HG02943 (cell line): Measurements from ENCODE around the gene SBK2.
"Not testable (repeated sequence)": the region's sequence is repeated elsewhere in the genome, so short reads cannot be mapped to it uniquely, and the experiment has no call there.

Experiments used
- ATAC-seq: cut with Tn5 transposase; IDR thresholded peaks from one replicate; pipeline ENCODE4 v1.9.1; 2021; ENCODE audit warnings: mild to moderate bottlenecking, low read depth, moderate library complexity; ENCODE audit not compliant: unreplicated experiment

The SBK2 gene

DNA sequence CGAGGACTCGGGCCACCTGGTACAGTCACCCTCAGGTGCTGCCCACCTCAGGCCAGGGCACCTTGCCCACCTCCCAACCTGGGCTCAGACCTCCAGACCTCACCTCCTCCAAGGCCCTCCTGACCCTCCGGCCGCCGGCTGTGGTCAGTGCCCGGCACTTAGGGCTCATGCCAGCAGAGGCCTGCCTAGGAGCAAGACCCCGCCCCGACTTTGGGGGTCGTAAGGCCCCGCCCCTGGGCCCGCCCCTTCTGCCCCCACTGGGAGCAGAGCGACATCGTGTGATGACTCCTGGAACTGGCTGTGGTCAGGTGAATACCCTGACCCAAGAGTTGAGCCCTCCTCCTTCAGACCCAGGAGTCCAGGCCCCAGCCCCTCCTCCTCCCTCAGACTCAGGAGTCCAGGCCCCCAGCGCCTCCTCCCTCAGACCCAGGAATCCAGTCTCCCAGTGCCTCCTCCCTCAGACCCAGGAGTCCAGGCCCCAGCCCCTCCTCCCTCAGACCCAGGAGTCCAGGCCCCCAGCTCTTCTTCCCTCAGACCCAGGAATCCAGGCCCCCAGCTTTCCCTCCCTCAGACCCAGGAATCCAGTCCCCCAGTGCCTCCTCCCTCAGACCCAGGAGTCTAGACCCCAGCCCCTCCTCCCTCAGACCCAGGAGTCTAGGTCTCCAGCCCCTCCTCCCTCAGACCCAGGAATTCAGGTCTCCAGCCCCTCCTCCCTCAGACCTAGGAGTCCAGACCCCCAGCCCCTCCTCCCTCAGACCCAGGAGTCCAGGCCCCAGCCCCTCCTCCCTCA, at the start of gene SBK2:
Gene SBK2, minus strand, starts transcription at position 183 of the 790 bp plus-strand sequence. CDS start 839 bp downstream, outside the sequence.
- ATAC-seq, result no peak

DNA sequence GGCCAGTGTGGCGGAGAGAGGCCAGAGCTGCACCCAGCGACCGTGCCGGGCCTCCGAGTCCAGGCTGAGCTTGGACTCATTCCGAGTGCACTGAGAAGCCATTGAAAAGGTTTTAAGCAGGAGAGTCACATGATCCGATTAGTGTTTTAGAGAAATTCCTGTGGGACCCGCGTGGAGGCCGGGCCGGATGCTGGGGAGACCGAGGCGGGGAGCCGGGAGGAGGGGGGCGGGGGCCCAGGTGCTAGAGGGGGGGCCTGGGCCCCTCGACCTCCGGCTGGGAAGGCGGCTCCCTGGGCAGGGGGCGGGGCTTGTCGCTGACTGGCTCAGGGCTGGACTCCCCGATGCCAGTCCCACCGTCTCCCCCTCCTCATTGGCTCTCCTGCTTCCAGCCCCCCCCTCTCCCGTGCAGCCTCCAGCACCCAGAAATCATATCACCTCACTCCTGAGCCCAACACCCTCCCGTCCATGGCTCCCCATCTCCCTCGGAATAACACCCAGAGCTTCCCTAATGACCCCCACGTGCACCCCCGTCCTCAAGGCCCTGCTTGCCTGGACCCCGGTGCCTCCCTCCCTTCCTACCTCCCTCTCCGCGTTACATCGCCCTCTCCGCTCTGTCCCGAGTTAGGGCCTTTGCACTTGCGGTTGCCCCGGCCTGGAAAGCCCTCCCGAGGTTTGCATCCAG, 48.9 kb upstream of the SBK2 start:
- ATAC-seq, result no peak

- ATAC-seq, result no peak
These were observed 47.9 kb upstream of the SBK2 start for GRCh38 chr19:55584871-55585270.

- ATAC-seq, result not testable (repeated sequence)
These were observed 47.0 kb upstream of the SBK2 start for GRCh38 chr19:55583897-55584296.

GRCh38 chr19:55582284-55582683, 45.4 kb upstream of the SBK2 start:
- ATAC-seq, result not testable (repeated sequence)

DNA sequence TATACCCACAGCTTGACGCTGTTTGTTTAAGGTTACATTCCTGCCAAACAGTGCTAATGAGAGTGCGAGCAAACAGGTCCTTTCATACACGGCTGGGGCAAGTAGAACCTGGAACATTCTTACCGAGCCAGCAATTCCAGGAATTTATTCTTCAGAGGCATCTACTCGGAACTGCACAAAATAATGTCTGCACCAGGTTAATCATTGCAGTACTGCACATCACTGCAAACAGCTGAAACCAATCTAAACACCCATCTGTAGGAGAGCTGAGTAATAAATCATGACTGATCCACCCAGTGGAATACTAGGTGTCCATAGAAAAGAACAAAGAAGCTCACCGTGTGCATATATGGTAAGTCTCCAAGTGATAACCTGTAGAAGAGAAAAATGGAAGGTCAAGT, 44.9 kb upstream of the SBK2 start:
- ATAC-seq, result no peak

GRCh38 chr19:55581145-55581822, 44.4 kb upstream of the SBK2 start:
- ATAC-seq, result no peak

- ATAC-seq, result no peak
These were observed 43.8 kb upstream of the SBK2 start, which contains the start of gene ZNF579 for GRCh38 chr19:55580628-55581144. Gene ZNF579 (minus strand): TSS chr19:55580848. CDS start chr19:55579639, 1,209 bp downstream.

DNA sequence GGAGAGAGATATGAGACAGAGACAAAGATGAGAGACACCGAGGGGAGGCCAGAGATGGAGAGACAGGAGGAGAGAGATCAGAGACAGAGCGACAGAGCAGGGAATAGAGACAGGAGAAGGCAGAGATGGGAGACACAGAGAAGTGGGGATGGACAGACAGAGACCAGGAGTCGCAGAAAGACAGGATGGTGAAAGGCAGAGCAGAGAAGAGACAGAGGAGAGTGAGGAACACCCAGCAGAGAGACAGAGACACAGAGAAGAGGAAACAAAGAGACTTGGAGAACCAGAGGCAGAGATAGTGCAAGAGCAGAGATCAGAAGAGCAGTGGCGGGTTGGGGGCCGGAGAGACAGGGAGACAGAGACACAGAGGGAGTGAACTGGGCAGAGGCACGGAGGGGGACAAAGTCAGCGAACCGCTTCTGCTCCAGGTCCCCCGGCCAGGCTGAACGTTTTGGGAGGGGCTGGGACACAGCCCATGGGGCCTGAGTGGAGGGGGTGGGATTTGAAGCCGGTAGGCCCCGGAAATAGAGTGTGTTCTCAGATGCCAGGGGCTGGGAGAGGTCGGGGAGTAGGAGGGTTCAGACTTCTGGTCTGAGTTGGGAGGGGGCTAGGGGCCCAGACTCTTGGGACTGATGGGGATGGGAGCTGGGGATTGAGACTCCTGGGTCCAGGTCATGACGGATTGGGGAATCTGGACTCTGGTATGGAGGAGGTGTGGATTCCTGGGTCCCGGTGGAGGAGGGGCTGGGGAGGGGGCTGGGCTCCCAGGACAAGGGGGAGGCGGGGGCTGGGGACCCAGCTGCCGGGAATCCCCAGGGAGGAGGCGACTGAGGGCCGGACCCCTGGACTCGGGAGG, 43.1 kb upstream of the SBK2 start:
- no peak for ATAC-seq

- no peak for ATAC-seq
These were observed 42.1 kb upstream of the SBK2 start for GRCh38 chr19:55578761-55579747.

GRCh38 chr19:55578031-55578760, 41.3 kb upstream of the SBK2 start:
- ATAC-seq, result no peak

DNA sequence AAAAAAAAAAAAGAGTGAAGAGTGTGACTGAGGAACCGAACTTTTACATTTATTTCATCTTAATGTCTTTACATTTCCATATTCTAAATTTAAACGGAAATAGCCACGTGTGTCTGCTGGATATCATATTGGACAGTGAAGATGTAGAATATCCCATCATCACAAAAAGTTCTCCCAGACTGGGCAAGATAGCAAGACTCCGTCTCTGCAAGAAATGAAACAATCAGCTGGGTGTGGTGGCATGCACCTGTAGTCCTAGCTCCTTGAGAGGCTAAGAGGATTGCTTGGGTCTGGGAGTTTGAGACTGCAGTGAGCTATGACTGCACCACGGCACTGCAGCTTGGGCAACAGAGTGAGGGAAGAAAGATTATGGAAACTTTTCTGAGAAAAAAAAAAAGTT, 39.8 kb upstream of the SBK2 start:
- ATAC-seq, result no peak

GRCh38 chr19:55573929-55574328, 37.0 kb upstream of the SBK2 start:
- not testable (repeated sequence) for ATAC-seq

GRCh38 chr19:55569477-55569876, 32.5 kb upstream of the SBK2 start:
- not testable (repeated sequence) for ATAC-seq

DNA sequence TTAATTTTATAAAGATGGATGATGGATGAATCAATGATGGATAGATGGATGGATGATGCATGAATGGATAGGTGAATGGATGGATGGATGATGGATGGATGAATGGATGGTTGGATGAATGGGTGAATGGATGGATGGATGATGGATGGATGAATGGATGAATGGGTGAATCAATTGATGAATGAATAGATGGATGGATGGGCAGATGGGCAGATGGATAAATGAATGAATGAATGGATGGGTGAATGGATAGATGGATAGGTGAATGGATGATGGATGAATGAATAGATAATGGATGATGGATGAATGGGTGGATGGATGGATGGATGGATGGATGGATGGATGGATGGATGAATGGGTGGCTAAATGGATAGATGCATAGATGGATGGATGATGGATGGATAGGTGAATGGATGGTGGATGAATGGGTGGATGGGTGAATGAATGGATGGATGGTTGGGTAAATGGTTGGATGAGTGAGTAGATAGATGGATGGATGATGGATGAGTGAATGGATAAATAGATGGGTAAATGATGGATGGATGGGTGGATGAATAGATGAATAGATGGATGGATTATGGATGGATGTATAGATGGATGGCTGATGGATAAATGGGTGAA, 30.9 kb upstream of the SBK2 start:
- ATAC-seq, result no peak

DNA sequence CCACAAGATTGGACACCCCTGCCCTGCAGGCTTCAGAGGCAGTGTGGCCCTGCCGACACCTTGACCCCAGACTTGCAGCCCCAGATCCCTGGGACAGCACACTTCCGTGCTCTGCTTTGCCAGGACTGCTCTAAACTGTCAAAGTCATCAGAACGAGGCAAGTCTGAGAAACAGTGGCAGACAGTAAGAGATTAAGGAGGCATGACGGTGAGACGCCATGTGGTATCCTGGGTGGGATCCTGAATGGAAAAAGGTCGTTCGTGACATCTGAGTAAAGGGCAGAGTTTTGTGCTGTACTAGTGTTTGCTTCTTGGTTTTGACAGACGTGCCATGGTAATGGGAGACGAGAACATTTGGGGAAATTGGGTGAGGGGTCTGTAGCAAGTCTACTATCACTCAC, 29.9 kb upstream of the SBK2 start:
- ATAC-seq, result no peak

DNA sequence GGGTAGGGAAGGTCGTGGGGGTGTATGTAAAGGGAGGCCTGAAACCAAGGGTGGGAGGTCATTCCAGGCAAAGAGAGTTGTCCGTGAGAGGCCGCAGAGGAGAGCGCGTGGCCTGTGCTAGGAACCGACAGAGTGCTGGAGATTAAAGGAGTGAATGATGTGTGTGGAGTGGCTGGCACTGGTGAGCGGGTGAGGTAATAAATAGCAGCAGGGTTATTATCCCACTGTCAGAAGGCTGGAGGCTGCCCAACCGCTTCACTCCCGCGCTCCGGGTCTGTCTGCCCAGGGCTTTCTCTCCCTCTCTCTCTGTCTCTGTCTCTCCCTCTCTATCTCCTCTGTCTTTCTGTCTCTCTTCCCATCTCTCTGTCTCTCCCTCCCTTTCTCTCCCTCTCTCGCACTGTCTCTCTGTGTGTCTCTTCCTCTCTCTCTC, 26.3 kb upstream of the SBK2 start:
- ATAC-seq, result no peak

DNA sequence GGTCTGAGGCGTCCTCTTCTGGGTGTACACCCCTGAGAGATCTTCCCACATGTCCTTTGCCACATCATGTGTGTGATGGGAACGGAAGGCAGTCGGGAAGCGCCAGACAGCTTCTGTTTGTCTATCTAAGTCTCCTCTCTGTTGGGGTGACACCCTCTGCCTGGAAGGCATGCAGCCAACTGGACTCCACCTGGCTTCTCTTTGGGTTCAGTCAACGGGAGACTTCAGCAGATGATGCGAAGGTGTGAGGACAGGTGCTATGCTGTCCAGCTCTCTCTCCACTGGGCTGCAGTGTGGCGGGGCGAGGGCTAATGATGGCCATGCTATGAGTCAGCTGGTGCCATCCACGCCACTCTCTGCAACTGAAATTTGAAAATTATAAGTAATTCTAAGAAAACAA, 22.8 kb upstream of the SBK2 start:
- ATAC-seq, result no peak
